NCI-H1694 treated with DMSO at 0.1 percent for 48 hours (cell line): ENCODE results near the gene SMURF2.
"Not testable (repeated sequence)": the region's sequence is repeated elsewhere in the genome, so short reads cannot be mapped to it uniquely, and the experiment has no call there.

Experiments
- DNase-seq: peaks from one replicate; lab custom pipeline; 2025; lab: John Stamatoyannopoulos, UW

SMURF2 gene

GRCh38 chr17:64630309-64631223 lies 31.5 kb downstream of the SMURF2 start:
- DNase-seq = no peak

- no peak for DNase-seq
Observed at GRCh38 chr17:64628641-64629040, 33.5 kb downstream of the SMURF2 start.

GRCh38 chr17:64627797-64628196 lies 34.3 kb downstream of the SMURF2 start:
- no peak for DNase-seq

GRCh38 chr17:64626827-64627226 lies 35.3 kb downstream of the SMURF2 start:
- no peak for DNase-seq

- no peak for DNase-seq
Observed at GRCh38 chr17:64625541-64625940, 36.6 kb downstream of the SMURF2 start.

- DNase-seq = no peak
Observed at GRCh38 chr17:64622931-64623654, 39.0 kb downstream of the SMURF2 start.

- DNase-seq = no peak
Observed at GRCh38 chr17:64621772-64622171, 40.3 kb downstream of the SMURF2 start.

GRCh38 chr17:64618848-64619247 lies 43.3 kb downstream of the SMURF2 start:
- no peak for DNase-seq

- no peak for DNase-seq
Observed at GRCh38 chr17:64617125-64617780, 44.9 kb downstream of the SMURF2 start.

- no peak for DNase-seq
Observed at GRCh38 chr17:64615028-64615677, 47.0 kb downstream of the SMURF2 start.

- DNase-seq = no peak
Observed at GRCh38 chr17:64614266-64615027, 47.7 kb downstream of the SMURF2 start.

- no peak for DNase-seq
Observed at GRCh38 chr17:64611369-64611768, 50.7 kb downstream of the SMURF2 start.

GRCh38 chr17:64610244-64610643 lies 51.9 kb downstream of the SMURF2 start:
- not testable (repeated sequence) for DNase-seq

GRCh38 chr17:64608571-64608981 lies 53.5 kb downstream of the SMURF2 start:
- no peak for DNase-seq

GRCh38 chr17:64607862-64608565 lies 54.1 kb downstream of the SMURF2 start:
- no peak for DNase-seq

GRCh38 chr17:64604532-64604931 lies 57.6 kb downstream of the SMURF2 start:
- not testable (repeated sequence) for DNase-seq

GRCh38 chr17:64603987-64604386 lies 58.1 kb downstream of the SMURF2 start:
- DNase-seq = no peak

GRCh38 chr17:64599827-64600226 lies 62.3 kb downstream of the SMURF2 start:
- DNase-seq = no peak

GRCh38 chr17:64599187-64599676 lies 62.9 kb downstream of the SMURF2 start:
- no peak for DNase-seq

GRCh38 chr17:64598672-64599071 lies 63.4 kb downstream of the SMURF2 start:
- DNase-seq = no peak
